Fibroblast of lung (primary cell): Measurements from ENCODE around the gene IGSF9B. TPM values are rescaled to one million over a fixed set of nuclear protein-coding genes. Genes with fewer than 3 reads are reported as not detected.

Experiments
- DNase-seq, 2 donors: peaks; one replicate each; pipeline versions ENCODE4 v3.0.0 to v3.0.0-alpha.2; 2010; ENCODE audit warnings: low read depth in 2 of 2
- H2AFZ ChIP-seq: 2 replicates; pipeline ENCODE4 v1.5.1; 2012; ENCODE audit warnings: low read length, control low read depth, inconsistent platforms
- H3K27ac ChIP-seq: 2 replicates; pipeline ENCODE4 v1.5.1; 2011; ENCODE audit warnings: low read length, control low read depth; ENCODE audit not compliant: insufficient read depth
- H3K27me3 ChIP-seq: 2 replicates; pipeline ENCODE4 v1.5.1; 2011; ENCODE audit warnings: mild to moderate bottlenecking, low read length; ENCODE audit not compliant: control insufficient read depth, insufficient read depth
- H3K36me3 ChIP-seq: 2 replicates; pipeline ENCODE4 v1.5.1; 2011; ENCODE audit warnings: low read length; ENCODE audit not compliant: control insufficient read depth, insufficient read depth
- H3K4me1 ChIP-seq: 2 replicates; pipeline ENCODE4 v1.5.1; 2011; ENCODE audit warnings: low read length; ENCODE audit not compliant: control insufficient read depth, insufficient read depth; ENCODE audit errors: extremely low read depth
- H3K4me2 ChIP-seq: 2 replicates; pipeline ENCODE4 v1.5.1; 2011; ENCODE audit warnings: low read length, control low read depth; ENCODE audit not compliant: insufficient read depth; ENCODE audit errors: extremely low read depth
- H3K4me3 ChIP-seq, 4 experiments: fragments of 200-600 bp in 1 of 4; sonication (generic) in 1 of 4; replicated peaks in 1 of 4; 2 replicates each; pipeline ENCODE4 v1.5.1; 2011 to 2016; ENCODE audit warnings: low read length in 4 of 4, low read depth in 3 of 4, mild to moderate bottlenecking in 3 of 4, control low read depth in 2 of 4, inconsistent platforms in 1 of 4, mixed read lengths in 1 of 4; ENCODE audit not compliant: insufficient read depth in 1 of 4; ENCODE audit errors: control extremely low read depth in 1 of 4
- H3K79me2 ChIP-seq: 2 replicates; pipeline ENCODE4 v1.5.1; 2012; ENCODE audit warnings: mild to moderate bottlenecking, low read length, inconsistent platforms; ENCODE audit not compliant: control insufficient read depth, insufficient read depth
- H3K9ac ChIP-seq: 2 replicates; pipeline ENCODE4 v1.5.1; 2011; ENCODE audit warnings: mild to moderate bottlenecking, low read length, control low read depth; ENCODE audit not compliant: insufficient read depth
- H3K9me3 ChIP-seq: 2 replicates; pipeline ENCODE4 v1.5.1; 2012; ENCODE audit warnings: low read depth, low read length; ENCODE audit not compliant: control insufficient read depth, insufficient read depth
- H4K20me1 ChIP-seq: 2 replicates; pipeline ENCODE4 v1.5.1; 2011; ENCODE audit warnings: low read length; ENCODE audit not compliant: control insufficient read depth, insufficient read depth; ENCODE audit errors: extremely low read depth
- CTCF ChIP-seq, 2 donors: IDR thresholded peaks in 1 of 2; conservative IDR thresholded peaks in 1 of 2; 1 replicate in 1 of 2; 2 replicates in 1 of 2; pipeline ENCODE4 v1.5.1; 2011 to 2012; ENCODE audit warnings: low read length in 2 of 2, control low read depth in 1 of 2, inconsistent platforms in 1 of 2, low read depth in 1 of 2, mild to moderate bottlenecking in 1 of 2
- EZH2 ChIP-seq: IDR thresholded peaks from 2 replicates; pipeline ENCODE4 v1.5.1; 2012; ENCODE audit warnings: low read length, control low read depth, mild to moderate bottlenecking; ENCODE audit errors: missing control alignments
- polyA plus RNA-seq, 2 donors: library from polyadenylated mRNA; depleted of rRNA in 1 of 2; stranded (reverse) in 1 of 2; unstranded in 1 of 2; fragments of >200 nt; gene quantifications; 2 replicates each; pipeline ENCODE4 v1.2.1, GENCODE V29; 2011 to 2012; ENCODE audit warnings: missing spikeins in 1 of 2
- total RNA-seq: library from RNA; depleted of rRNA; stranded (reverse); fragments of >200 nt; gene quantifications from 2 replicates; pipeline ENCODE4 v1.2.1, GENCODE V29; 2014

IGSF9B gene
- total and polyA plus RNA-seq, 2 donors (not counting 1 experiment from before 2014, with no cell fraction given), result under 0.01 TPM; not detected in 1

GRCh38 chr11:133990501-133990900 lies 33.7 kb upstream of the IGSF9B start:
- Histone ChIP-seq H3K9me3 (no peaks in the 10 kb centered on the region), H3K4me1 (no peaks in the 10 kb centered on the region), H2AFZ (no peak overlapping the region), H3K9ac (no peak overlapping the region), H3K27ac (no peak overlapping the region), H3K27me3 (no peaks in the 10 kb centered on the region), H3K4me2 (no peak overlapping the region), H3K4me3 (no peak overlapping the region), H3K36me3 (no peaks in the 10 kb centered on the region), H3K79me2 (no peaks in the 10 kb centered on the region), H4K20me1 (no peaks in the 10 kb centered on the region)
- DNase-seq, result no peak
- TF ChIP-seq CTCF (conservative IDR thresholded peaks at IDR 0.05 in 1 of 2, IDR thresholded peaks at IDR 0.05 in 1 of 2; ENCODE audit: low read depth in 1 of 2, low read length in 2 of 2) (no peak), EZH2 (no peak)

- Histone ChIP-seq H2AFZ (no peak overlapping the region), H3K4me3 (no peak overlapping the region), H3K27me3 (no peaks in the 10 kb centered on the region), H3K9me3 (no peaks in the 10 kb centered on the region), H3K36me3 (no peaks in the 10 kb centered on the region), H3K4me2 (no peak overlapping the region), H3K9ac (no peak overlapping the region), H4K20me1 (no peaks in the 10 kb centered on the region), H3K79me2 (no peaks in the 10 kb centered on the region), H3K27ac (no peak overlapping the region), H3K4me1 (no peaks in the 10 kb centered on the region)
- TF ChIP-seq CTCF (conservative IDR thresholded peaks at IDR 0.05 in 1 of 2, IDR thresholded peaks at IDR 0.05 in 1 of 2; ENCODE audit: low read depth in 1 of 2, low read length in 2 of 2) (no peak), EZH2 (no peak)
- no peak for DNase-seq
Observed at GRCh38 chr11:133988686-133989410, 32.1 kb upstream of the IGSF9B start.

- no peak overlapping the region for H3K9ac ChIP-seq
- no peaks in the 10 kb centered on the region for H4K20me1 ChIP-seq
- no peak overlapping the region for H3K4me3 ChIP-seq
- H3K79me2 ChIP-seq, result no peaks in the 10 kb centered on the region
- no peak overlapping the region for H2AFZ ChIP-seq
- H3K36me3 ChIP-seq, result no peaks in the 10 kb centered on the region
- H3K9me3 ChIP-seq, result no peaks in the 10 kb centered on the region
- H3K4me2 ChIP-seq, result no peak overlapping the region
- no peaks in the 10 kb centered on the region for H3K27me3 ChIP-seq
- H3K27ac ChIP-seq, result no peak overlapping the region
- no peak for DNase-seq
- no peak for TF ChIP-seq EZH2
- no peak for TF ChIP-seq CTCF (conservative IDR thresholded peaks at IDR 0.05 in 1 of 2, IDR thresholded peaks at IDR 0.05 in 1 of 2; ENCODE audit: low read depth in 1 of 2, low read length in 2 of 2)
- H3K4me1 ChIP-seq, result no peaks in the 10 kb centered on the region
Observed at GRCh38 chr11:133987171-133987570, 30.4 kb upstream of the IGSF9B start.
